ENCODE data around the gene SOHLH1.

DNA sequence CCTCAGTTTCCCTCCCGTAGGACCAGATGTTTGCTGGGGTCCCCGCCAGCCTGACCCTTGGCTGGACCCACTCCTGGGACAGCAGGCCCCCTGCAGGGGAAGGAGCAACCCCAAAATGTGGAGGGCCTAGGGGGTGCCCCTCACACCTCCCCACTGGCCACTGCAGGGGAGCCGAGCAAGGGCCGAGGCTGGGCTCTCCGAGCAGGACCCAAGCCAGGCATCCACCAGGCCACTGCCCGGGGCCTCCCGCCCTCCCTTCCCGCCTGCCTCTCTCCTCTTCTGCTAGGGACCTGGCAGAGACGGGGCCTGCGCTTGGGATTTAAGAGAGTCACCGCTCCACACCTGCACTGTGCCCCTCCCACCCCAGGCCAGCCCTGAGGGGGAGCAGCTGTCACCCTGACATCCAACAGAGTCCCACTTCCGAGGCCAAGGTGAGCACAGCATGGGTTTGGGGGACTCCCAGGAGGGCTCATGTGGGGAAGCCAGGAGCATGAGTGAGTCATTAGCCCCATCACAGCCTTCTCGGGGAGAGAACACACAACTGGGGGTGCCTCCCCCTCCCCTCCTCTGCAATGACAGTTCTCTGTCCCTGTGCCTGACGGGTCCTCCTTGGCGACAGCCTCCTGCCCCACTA lies 15.8 kb downstream of the SOHLH1 start:
- no peak for TF ChIP-seq YY1 (IDR thresholded peaks at IDR 0.05; ENCODE audit: insufficient read depth, insufficient read length)
- no peak for TF ChIP-seq ZNF274 (IDR thresholded peaks at IDR 0.05; ENCODE audit: low read depth, low read length)
- no peak for TF ChIP-seq SUZ12 (IDR thresholded peaks at IDR 0.05; ENCODE audit: extremely low read depth, insufficient read depth, insufficient read length)

Data from NT2/D1 (cell line).